Kidney (tissue), 14 donors: ENCODE data around the gene SAMD4A. TPM values are rescaled to one million over a fixed set of nuclear protein-coding genes. Genes with fewer than 3 reads are reported as not detected.

Experiments used
- DNase-seq, 5 donors: peaks; one replicate each; pipeline ENCODE4 v3.0.0-alpha.2; 2013 to 2020
- FAIRE-seq: peaks from 2 replicates; lab custom pipeline; 2012; peaks lifted over from hg19 to GRCh38; lab: Jason Lieb, UNC
- H3K27ac ChIP-seq, 2 donors: one replicate each; pipeline ENCODE4 v1.7.0; 2013; ENCODE audit warnings: low read depth in 2 of 2, low read length in 2 of 2, inconsistent platforms in 1 of 2
- H3K27me3 ChIP-seq: one replicate; pipeline ENCODE4 v1.7.1; 2013; ENCODE audit warnings: low read length, inconsistent platforms; ENCODE audit not compliant: control insufficient read depth, insufficient read depth
- H3K36me3 ChIP-seq, 3 donors: one replicate each; pipeline versions ENCODE4 v1.7.0 to v1.7.1; 2013; ENCODE audit warnings: low read length in 3 of 3, control low read depth in 1 of 3, inconsistent platforms in 1 of 3; ENCODE audit not compliant: insufficient read depth in 3 of 3, control insufficient read depth in 2 of 3
- H3K4me1 ChIP-seq, 3 donors: one replicate each; pipeline versions ENCODE4 v1.7.0 to v1.7.1; 2013; ENCODE audit warnings: low read length in 3 of 3, inconsistent platforms in 1 of 3, low read depth in 1 of 3; ENCODE audit not compliant: control insufficient read depth in 2 of 3, insufficient read depth in 2 of 3
- H3K4me3 ChIP-seq, 3 donors: one replicate each; pipeline versions ENCODE4 v1.7.0 to v1.8.1; 2013; ENCODE audit warnings: low read length in 3 of 3, control low read depth in 1 of 3, inconsistent platforms in 1 of 3
- H3K9ac ChIP-seq, 3 donors: one replicate each; pipeline versions ENCODE4 v1.7.0 to v1.7.1; 2013; ENCODE audit warnings: low read length in 3 of 3, control low read depth in 1 of 3, inconsistent platforms in 1 of 3
- H3K9me3 ChIP-seq, 3 donors: one replicate each; pipeline versions ENCODE4 v1.7.0 to v1.7.1; 2013; ENCODE audit warnings: low read length in 3 of 3, control low read depth in 1 of 3, inconsistent platforms in 1 of 3; ENCODE audit not compliant: control insufficient read depth in 2 of 3, insufficient read depth in 1 of 3
- intact Hi-C: fragments of 100-400 bp; cut with DNase I; formaldehyde crosslinking; loops from one replicate; pipeline ENCODE4 v1.11.1; 2022
- polyA plus RNA-seq: library from polyadenylated mRNA; stranded (reverse); fragments of 350-450 nt; fragmentation: Illumina TruSeq; extraction: RNeasy Lipid Tissue Mini Kit (QIAGEN cat#74804); gene quantifications from one replicate; pipeline ENCODE4 v1.2.3, GENCODE V29; 2014; ENCODE audit warnings: low read depth, low replicate concordance; ENCODE audit not compliant: insufficient read depth
- total RNA-seq: library from RNA; stranded (reverse); fragmentation: NEBNext Ultra II Directional; extraction: Animal tissue kit (Norgen Biotek cat#: 25700); gene quantifications from one replicate; pipeline ENCODE4 v1.2.1, GENCODE V29; 2021
- TF ChIP-seq, protein P1 (sequence below): IDR thresholded peaks from 3 replicates; pipeline ENCODE4 v1.5.1; 2012; ENCODE audit warnings: mild to moderate bottlenecking, moderate library complexity, borderline replicate concordance; ENCODE audit not compliant: insufficient read depth; ENCODE audit errors: extremely low read depth
- donor health status: control.
- donor health status: control.
- donor health status: control.
- donor health status: control.
- donor health status: control.
- donor health status: DM: yes; HTN: yes; CAD: no.
- donor health status: Normal renal cell carcinoma (clear cell type).

SAMD4A gene
- total and polyA plus RNA-seq, 2 donors from 2014 or later: 7.4 to 46.5 TPM

DNA sequence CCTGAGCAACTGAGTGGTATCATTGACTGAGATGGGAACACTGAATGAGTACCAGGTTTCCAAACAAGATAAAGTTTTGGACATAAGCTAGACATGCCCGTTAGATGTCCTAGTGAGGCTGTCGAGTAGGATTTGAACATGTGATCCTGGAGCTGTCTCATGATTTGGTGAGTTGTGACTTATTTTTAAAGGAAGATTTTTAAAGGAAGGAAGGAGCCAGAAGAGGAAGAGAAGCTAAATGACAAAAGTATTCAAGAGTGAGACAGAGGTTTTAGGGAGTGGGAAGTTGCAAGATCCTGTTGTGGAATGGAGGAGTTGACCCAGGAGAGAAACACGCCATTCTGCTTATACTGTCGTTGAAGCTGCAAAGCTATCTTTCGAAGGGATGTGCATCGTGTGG, 82.1 kb downstream of the SAMD4A start:
- Histone ChIP-seq H3K4me1 (peaks cover 3 to 29% (median 17%) of the 10 kb centered on the region in 3 donors), H3K27me3 (no peaks in the 10 kb centered on the region), H3K36me3 (no peaks in the 10 kb centered on the region), H3K27ac (no peak overlapping the region), H3K9me3 (no peaks in the 10 kb centered on the region), H3K4me3 (no peak overlapping the region), H3K9ac (no peak overlapping the region)
- TF ChIP-seq, protein P1, sequence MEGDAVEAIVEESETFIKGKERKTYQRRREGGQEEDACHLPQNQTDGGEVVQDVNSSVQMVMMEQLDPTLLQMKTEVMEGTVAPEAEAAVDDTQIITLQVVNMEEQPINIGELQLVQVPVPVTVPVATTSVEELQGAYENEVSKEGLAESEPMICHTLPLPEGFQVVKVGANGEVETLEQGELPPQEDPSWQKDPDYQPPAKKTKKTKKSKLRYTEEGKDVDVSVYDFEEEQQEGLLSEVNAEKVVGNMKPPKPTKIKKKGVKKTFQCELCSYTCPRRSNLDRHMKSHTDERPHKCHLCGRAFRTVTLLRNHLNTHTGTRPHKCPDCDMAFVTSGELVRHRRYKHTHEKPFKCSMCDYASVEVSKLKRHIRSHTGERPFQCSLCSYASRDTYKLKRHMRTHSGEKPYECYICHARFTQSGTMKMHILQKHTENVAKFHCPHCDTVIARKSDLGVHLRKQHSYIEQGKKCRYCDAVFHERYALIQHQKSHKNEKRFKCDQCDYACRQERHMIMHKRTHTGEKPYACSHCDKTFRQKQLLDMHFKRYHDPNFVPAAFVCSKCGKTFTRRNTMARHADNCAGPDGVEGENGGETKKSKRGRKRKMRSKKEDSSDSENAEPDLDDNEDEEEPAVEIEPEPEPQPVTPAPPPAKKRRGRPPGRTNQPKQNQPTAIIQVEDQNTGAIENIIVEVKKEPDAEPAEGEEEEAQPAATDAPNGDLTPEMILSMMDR: no peak
- intact Hi-C loops: no loop called here
- no peak for DNase-seq
- no peak for FAIRE-seq

DNA sequence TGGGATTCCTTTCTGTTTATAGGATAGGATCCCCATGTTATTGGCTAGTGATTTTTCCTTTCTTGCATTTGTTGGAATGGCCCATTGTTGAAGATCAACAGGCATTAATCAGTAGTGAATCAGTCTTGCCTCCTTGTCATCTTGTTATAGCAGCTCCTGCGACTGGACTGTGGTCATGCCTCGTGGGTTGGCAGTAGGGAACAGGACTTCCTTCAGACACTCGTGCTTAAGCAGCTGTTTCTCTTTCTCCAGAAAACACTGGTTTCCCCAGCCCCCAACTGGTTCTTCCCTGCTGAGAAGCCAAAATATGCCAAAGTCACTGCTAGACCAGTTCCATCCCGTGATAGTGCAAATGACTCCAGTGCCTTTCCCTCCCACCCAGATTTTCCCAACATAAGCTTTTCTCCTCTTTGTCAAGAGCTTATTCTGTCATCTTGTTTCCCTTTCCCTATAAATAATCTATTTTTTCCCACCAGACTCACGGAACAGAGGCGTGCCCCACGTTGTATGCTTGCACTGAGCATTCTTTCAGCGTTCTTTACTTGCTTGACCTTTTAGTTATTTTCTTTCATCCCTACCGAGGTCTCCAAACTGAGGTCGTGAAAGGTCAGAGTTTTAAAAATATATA, 83.5 kb downstream of the SAMD4A start:
- TF ChIP-seq, protein P1: no peak
- H3K4me1 ChIP-seq: peaks cover 3 to 37% (median 19%) of the 10 kb centered on the region in 3 donors
- DNase-seq: peak in 2 of 5 donors; percentile 74 to 88
- H3K9ac ChIP-seq: no peak overlapping the region
- H3K27me3 ChIP-seq: no peaks in the 10 kb centered on the region
- FAIRE-seq: no peak
- no peaks in the 10 kb centered on the region for H3K9me3 ChIP-seq
- no peaks in the 10 kb centered on the region for H3K36me3 ChIP-seq
- H3K4me3 ChIP-seq: peak overlapping the region in 1 of 3 donors; percentile 3
- intact Hi-C loops: no loop called here
- H3K27ac ChIP-seq: peak overlapping the region in 1 of 2 donors; percentile 56

DNA sequence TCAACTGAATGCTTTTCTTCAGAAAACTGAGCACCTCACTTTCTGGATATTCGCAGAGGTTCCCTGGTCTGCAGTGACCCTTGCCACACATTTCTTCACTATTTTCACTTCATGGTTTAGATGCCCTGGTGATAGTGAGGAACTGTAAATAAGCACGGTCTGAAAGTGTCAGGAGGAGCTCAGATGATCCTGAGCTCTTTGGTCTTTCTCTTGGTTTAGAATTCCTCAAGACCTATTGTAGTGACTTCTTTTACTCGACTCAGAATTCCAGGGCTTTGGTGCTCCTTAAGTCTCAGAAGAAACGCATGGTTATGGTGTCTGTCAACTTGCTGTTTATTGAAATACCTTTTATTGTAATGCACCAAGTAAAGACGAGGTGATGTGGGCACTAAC, 84.0 kb downstream of the SAMD4A start:
- H3K9ac ChIP-seq: no peak overlapping the region
- TF ChIP-seq, protein P1: no peak
- intact Hi-C loops: no loop called here
- FAIRE-seq (no peak), DNase-seq (no peak)
- H3K4me3 ChIP-seq: no peak overlapping the region
- H3K27ac ChIP-seq: peak overlapping the region in 1 of 2 donors; percentile 56
- no peaks in the 10 kb centered on the region for H3K36me3 ChIP-seq
- H3K9me3 ChIP-seq: no peaks in the 10 kb centered on the region
- H3K4me1 ChIP-seq: peaks cover 3 to 37% (median 19%) of the 10 kb centered on the region in 3 donors
- H3K27me3 ChIP-seq: no peaks in the 10 kb centered on the region

DNA sequence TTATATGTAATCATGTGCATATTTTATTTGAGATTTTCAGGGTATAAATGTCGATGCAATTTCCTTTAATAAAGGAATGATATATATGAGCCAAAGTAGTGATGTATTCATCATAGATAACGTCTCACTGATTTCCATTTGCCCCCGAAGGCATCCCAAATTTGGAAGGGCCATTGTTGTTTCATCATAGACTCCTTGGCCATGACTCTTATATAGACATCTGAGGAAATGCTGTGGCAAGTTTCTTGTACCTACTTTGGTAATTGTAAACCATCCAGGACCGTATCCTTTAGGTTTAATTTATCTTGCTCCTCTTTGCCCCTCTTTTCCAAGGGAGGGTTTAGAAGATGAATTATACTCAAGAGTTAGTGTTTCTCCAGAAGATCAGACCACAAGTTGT, 84.7 kb downstream of the SAMD4A start:
- Histone ChIP-seq H3K4me3 (peak overlapping the region in 2 of 3 donors; percentile 22 to 37), H3K9ac (peak overlapping the region in 1 of 3 donors; percentile 30), H3K27ac (peak overlapping the region; percentile 84 to 96), H3K4me1 (peaks cover 3 to 37% (median 19%) of the 10 kb centered on the region in 3 donors), H3K36me3 (no peaks in the 10 kb centered on the region), H3K27me3 (no peaks in the 10 kb centered on the region), H3K9me3 (no peaks in the 10 kb centered on the region)
- DNase-seq (no peak), FAIRE-seq (no peak)
- intact Hi-C loops: no loop called here
- TF ChIP-seq, protein P1: no peak
